NCI-H2107 treated with DMSO at 0.1 percent for 48 hours (cell line): Measurements from ENCODE around the gene DNASE1L2.
A peak's percentile ranks its signal among the peaks of the same experiment; 100 is the strongest.

ENCODE experiments used
- DNase-seq: peaks from one replicate; lab custom pipeline; 2025; ENCODE audit not compliant: unreplicated experiment; lab: John Stamatoyannopoulos, UW

Gene DNASE1L2

DNA sequence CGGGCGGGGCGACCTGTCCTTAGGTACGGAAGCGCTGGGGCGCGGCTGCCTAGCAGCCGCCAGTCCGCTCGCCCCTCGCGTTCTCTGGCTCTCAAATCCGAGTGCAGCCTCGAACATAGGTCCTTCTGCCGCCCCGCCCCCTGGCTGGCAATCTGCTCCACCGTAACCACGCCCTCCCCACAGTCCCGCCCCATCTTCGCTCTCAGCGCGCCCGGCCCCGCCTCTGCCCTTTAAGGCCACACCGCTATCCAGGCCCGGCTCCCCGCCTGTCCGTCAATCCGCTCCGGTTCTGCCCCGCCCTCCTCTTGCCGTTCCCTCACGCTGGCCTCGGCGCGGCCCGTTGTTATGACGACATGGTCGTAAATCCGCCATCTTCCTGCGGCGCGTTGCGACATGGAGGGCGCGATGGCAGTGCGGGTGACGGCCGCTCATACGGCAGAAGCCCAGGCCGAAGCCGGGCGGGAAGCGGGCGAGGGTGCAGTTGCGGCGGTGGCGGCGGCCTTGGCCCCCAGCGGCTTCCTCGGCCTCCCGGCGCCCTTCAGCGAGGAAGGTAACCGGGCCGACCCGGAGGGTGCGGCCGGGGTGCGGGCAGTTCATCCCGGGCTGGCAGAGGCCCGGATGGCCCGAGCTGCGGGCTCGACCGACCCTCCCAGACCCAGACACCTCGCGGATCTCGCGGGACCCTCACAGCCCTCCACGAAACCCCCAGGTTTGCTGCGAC lies 12.9 kb upstream of the DNASE1L2 start, which contains the start of gene E4F1:
TSS of gene E4F1 (plus strand) at position 371 of the 721 bp plus-strand sequence. CDS start at position 394, 23 bp downstream.
- peak; percentile 96 for DNase-seq

DNA sequence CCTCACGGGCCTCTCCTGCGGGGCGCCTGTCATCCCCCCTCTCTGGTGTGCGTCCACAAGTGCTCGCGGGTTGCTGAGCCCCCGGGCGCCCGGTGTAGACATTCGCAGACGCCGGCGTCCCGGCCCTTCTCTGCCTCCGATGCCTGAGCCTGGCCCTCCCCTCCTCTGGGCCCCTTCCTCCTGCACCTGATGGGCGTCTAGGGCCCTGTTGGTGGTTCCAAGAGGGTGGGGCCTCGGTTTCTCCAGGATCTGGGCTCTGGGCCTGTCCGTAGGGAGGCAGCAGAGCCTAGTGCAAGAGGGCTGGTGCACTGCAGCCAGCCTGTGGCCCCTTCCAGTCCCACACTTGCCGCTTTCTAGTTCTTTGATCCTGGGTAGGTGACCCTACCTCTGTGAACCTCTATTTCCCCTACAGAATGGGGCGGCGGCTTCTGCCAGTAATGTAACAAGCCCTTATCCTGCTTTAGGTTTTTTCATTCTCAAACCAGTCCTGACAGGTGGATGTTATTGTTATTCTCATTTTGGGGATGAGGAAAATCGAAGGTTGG lies 12.2 kb upstream of the DNASE1L2 start:
- DNase-seq = no peak

DNA sequence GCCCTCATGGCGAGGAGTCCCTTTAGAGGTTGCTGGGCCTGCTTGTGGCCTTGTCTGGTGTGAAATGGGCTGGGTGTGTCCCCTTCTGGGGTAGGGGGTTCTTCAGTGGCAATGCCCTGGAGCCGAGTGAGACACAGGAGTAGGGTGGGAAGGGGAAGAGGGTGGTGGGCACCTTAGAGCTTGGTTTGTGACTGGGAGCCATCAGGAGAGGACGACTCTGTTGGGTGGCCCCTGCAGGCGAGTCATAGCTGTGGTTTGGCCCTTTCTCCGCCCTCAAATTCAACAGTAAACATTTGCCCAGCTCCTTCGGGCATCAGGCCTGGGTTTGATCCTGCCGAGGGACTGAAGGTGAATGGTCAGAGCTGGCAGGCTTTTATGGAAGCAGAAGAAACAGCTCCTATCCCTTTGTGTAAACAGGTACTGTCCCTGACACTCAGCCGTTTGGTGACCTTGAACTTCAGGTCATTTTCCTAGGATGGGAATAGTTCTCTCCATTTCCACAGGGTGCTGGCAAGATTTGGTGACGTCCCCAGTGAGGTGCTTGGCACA lies 9.9 kb upstream of the DNASE1L2 start:
- DNase-seq = no peak

DNA sequence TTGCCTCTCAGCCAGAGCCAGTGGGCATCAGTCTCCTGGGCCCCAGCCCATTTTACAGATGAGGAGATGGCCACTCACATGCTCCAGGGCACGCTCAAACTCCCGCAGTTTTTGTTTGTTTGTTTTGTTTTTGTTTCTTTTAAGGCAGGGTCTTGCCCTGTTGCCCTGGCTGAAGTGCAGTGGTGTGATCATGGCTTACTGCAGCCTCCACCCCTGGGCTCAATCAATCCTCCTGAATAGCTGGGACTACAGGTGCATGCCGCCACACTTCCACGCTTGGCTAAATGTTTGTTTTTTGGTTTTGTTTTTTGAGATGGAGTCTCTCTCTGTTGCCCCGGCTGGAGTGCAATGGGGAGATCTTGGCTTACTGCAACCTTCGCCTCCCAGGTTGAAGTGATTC lies 9.3 kb upstream of the DNASE1L2 start:
- no peak for DNase-seq

DNA sequence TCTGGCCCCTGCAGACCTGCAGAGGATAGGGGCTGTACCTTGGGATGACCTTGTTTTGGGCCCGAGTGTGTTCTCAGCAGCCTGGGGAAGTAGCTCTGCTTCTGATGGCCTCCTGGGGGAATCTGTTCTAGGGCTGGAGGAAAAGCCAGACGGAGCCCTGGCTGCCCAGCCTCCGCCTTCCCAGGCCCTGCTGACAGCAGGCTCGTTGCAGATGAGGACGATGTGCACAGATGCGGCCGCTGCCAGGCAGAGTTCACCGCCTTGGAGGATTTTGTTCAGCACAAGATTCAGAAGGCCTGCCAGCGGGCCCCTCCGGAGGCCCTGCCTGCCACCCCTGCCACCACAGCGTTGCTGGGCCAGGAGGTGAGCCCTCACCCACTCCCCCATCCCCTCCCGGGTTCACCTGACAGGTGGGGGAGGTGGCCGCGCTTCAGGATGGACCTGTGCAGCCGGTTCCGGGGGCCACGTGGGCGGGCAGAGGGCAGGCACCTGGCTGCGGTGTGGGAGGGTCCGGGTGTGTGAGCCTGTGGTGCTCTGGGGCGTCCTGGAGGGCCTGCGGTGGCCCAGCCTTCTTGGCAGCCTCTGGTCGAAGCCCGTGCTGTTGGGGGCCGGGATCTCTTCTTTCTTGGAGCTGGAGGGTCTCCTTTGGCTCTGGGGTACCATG lies 8.0 kb upstream of the DNASE1L2 start:
- DNase-seq = no peak

DNA sequence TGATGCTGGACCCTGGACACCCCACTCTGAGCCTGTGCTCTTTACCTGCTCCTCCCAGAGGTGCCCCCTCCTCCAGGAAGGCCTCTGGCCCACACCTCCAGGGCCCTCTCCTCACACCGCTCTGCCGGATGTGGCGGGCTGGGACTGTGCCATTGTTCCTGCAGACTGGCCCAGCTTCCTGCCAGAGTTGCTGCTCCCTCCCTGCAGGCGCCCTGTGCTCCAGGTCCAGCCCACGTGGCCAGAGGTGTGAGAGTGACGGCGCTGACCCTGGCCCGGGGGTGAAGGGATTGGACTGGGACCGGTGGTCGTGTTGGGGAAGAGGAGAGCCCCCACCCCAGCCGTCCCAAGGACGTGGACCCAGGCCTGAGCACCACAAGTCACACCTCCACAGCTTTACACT lies 7.2 kb upstream of the DNASE1L2 start:
- no peak for DNase-seq

DNA sequence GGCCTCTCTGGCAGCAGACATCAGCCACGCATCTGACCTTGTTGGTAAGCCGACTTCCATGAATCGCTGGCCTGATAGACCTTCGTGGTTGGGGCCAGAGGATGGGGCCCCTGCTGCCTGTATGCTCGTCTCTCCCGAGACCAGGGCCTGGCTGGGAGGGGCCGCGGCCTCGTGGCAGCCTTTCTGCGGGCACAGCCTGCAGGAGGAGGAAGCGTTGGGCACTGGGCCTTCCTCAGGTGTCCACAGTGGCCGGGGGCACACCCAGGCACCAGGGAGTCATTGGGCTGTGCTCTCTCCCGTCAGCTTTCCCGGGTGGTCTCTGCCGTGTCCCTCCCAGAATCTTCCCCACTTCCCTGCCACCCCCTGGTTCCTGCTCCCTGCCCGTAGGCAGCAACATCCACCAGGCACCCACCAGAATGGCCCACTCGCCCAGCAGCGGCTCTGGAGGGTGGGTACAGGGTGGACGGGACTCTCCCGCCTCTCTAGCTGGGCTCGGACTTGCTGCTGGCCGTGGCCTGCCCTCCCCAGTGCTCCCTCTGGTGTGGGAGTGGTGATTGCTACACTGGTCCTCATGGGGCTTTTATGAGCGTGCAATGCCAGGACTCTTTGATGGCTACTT lies 6.5 kb upstream of the DNASE1L2 start:
- no peak for DNase-seq

DNA sequence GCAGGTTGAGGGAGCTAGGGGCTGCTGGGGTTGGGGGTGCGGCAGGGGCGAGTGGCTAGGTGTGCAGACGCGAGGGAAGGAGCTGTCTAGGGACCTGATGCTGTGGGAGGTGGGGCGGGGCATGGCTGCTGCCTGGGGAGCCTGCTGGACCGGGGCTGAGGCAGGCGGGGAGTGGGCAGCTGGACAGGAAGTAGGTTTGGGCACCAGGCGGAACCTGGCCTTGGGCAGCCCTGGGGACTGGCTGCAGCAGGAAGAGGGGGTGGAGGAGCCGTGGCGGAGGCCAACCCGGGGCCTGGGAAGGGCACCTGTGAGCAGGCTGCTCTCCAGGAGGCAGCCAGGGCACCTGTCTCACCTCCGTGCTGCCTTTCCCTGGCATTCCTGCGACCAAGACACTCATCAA lies 5.9 kb upstream of the DNASE1L2 start:
- no peak for DNase-seq

DNA sequence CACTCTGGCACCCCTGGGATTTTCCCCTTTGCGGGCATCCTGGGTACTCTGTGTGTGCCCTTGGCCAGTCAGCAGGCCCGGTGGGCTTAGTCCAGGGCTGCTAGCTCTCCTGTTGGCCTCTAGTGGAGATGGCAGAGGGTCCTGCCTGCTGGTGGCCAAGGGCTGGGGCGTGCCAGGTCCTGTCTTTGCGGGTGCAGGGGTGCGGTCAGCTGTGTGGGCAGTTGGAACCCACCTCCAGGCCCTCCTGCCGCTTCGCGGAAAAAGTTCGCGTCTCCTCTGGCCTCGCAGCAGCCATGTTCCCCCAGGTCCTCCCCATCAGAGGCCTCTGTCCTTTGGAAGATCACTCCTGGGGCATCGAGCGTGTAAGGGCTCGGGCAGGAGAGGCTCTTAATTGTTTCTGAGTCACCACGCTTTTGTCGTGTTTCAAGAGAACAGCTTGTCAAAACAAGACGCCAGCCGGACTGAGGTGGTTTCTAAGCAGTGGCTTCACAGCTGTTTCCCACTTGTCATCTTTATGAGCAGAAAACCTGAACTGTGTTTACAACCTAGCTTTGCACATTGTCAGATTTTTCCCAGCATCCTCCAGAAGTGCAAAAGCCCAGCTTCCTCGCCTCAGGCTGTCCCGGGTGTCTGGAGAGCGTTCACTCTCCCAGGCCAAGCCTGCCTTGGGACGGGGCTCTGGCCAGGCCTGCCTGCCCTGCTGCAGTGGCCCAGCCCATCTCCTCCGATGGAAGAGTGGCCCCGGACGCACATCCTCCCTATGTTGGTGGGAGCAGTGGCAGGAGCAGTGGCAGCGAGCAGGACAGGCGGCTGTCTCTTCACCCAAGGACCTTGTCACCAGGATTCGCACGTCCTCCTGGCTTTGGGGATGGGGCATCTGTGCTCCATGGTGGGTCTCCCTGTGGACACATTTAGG lies 5.0 kb upstream of the DNASE1L2 start:
- DNase-seq = peak; percentile 68

DNA sequence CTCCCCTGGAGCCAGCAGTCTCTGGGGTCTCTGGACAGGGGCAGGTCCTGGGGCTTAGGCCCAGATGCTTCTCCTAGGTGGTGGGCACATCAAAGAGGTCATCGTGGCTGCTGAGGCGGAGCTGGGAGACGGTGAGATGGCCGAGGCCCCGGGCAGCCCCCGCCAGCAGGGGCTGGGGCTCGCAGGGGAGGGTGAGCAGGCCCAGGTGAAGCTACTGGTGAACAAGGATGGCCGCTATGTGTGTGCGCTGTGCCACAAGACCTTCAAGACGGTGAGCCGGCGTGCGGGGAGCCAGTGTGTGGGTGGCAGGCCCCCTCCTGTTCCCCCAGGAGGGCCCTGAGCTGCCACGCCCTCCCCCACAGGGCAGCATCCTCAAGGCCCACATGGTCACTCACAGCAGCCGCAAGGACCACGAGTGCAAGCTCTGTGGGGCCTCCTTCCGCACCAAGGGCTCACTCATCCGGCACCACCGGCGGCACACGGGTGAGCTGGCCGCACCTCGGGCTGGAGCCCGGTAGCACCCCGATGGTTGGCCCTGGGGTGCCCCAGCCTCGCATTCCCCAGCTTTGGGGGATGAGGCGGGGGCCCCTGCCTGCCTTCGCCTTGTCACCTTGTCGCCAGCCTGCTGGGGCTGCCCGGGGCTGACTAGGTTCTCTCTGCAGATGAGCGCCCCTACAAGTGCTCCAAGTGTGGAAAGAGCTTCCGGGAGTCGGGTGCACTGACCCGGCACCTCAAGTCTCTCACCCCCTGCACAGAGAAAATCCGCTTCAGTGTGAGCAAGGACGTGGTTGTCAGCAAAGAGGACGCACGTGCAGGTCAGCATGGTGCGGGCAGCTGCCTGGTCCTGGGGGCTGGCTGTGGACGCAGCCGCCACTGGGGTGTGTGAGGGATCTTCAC lies 3.9 kb upstream of the DNASE1L2 start:
- DNase-seq = no peak

DNA sequence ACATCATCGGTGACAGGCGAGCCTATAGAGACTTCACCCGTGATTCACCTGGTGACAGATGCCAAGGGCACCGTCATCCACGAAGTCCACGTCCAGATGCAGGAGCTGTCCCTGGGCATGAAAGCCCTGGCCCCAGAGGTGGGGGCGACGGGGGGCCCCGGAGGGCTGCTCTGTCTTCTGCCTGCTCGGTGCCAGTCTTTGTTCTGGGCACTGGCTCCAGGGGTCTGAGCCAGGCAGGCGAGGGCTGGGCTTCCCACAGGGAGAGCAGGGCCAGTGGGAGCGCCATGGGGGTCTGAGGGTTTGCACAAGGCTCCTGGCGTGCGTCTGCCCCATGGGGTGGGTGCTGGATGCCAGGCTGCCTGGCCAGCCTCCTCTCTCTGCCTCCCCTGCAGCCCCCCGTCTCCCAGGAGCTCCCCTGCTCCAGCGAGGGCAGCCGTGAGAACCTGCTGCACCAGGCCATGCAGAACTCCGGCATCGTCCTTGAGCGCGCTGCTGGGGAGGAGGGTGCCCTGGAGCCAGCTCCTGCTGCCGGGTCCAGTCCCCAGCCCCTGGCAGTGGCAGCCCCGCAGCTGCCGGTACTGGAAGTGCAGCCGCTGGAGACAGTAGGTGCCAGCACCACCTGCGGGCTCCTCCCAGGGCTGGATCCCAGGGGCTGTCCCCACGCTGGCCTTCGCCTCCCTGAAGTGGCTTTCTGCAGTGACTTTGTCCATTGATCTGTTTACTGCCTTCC lies 3.0 kb upstream of the DNASE1L2 start:
- DNase-seq = peak; percentile 21

DNA sequence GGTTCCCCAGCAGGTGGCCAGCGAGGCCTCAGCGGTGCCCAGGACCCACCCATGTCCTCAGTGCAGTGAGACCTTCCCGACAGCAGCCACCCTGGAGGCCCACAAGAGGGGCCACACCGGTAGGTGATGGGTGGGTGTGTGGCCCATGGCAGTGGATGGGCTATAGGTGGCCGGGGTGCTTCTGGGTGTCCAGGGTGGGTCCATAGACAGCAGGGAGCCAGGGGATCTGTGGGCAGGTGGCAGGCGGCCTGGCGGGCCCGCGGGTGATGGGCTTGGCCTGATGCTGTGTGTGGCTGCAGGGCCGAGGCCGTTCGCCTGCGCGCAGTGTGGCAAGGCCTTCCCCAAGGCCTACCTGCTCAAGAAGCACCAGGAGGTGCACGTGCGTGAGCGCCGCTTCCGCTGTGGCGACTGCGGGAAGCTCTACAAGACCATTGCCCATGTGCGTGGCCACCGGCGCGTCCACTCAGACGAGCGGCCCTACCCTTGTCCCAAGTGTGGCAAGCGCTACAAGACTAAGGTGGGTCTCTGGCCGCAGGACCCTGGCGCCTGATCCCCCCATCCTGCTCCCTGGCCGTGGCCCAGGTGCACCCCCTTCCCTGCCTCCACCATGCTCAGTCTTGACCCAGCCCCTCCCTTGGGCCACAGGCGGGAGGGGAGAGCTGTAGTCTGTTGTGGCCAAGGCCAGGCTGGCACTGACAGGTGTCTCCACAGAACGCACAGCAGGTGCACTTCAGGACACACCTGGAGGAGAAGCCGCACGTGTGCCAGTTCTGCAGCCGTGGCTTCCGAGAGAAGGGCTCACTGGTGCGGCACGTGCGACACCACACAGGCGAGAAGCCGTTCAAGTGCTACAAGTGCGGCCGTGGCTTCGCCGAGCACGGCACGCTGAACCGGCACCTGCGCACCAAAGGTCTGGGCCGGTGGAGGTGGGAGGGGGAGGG lies 2.1 kb upstream of the DNASE1L2 start:
- peak; percentile 78 for DNase-seq

DNA sequence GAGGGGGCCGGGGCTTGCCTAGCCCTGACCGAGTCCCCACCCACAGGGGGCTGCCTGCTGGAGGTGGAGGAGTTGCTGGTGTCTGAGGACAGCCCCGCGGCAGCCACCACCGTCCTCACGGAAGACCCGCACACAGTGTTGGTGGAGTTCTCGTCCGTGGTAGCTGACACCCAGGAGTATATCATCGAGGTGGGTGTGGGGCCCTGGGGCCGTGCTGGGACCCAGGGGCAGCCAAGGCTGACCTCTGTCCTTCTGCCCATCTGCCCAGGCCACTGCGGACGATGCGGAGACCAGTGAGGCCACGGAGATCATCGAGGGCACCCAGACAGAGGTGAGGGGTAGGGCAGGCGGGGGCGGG lies 1.5 kb upstream of the DNASE1L2 start:
- no peak for DNase-seq

DNA sequence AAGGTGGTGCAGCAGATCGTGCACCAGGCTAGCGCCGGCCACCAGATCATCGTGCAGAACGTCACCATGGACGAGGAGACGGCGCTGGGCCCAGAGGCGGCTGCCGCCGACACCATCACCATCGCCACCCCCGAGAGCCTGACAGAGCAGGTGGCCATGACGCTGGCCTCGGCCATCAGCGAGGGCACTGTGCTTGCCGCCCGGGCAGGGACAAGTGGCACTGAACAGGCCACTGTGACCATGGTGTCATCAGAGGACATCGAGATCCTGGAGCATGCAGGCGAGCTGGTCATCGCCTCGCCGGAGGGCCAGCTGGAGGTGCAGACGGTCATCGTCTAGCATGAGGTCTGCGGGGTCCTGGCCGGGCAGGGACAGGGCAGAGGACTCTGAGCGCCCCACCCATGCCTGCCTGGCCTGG lies 1.0 kb upstream of the DNASE1L2 start:
- DNase-seq = no peak

DNA sequence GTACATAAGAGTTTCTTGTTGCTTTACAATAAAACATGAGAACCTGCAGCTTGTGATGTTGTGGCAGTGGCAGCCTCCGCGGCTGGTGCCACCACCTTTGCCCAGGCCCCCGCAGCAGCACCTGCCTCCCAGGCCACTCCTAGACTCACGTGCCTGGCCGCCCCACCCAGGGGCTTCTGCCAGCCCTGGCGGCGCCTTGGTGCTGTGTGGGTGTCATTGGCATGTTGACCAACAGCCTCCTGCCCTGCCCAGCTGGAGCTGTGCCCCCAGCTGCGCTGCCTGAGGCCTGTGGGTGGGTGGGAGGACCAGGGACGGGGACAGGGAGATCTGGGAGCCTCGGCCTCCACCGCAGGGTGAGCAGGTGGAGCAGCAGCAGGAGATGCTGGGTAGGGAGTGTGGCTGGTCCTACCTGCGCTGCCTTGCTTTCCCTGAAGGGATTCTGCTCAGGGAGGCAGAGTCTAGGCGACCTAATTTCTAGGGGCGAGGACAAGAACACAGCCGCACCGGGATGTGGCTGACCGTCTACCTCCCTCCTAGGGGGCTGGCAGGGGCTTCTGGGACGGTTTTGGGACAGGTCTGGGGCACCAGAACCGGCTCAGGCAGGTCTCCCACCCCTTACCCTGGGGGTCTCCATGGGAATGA lies 428 bp upstream of the DNASE1L2 start:
- DNase-seq = no peak

DNA sequence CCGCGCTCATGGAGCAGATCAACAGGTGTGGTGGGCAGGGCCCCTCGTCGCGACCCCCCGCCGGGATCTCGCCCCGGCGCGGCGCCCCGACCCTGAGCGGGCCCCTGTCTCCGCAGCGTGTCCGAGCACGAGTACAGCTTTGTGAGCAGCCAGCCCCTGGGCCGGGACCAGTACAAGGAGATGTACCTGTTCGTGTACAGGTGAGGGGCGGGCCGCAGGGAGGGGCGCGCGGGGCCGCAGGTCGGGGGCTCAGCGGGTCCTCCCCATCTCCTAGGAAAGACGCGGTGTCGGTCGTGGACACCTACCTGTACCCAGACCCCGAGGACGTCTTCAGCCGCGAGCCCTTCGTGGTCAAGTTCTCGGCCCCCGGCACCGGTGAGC lies 848 bp downstream of the DNASE1L2 start:
- no peak for DNase-seq

DNA sequence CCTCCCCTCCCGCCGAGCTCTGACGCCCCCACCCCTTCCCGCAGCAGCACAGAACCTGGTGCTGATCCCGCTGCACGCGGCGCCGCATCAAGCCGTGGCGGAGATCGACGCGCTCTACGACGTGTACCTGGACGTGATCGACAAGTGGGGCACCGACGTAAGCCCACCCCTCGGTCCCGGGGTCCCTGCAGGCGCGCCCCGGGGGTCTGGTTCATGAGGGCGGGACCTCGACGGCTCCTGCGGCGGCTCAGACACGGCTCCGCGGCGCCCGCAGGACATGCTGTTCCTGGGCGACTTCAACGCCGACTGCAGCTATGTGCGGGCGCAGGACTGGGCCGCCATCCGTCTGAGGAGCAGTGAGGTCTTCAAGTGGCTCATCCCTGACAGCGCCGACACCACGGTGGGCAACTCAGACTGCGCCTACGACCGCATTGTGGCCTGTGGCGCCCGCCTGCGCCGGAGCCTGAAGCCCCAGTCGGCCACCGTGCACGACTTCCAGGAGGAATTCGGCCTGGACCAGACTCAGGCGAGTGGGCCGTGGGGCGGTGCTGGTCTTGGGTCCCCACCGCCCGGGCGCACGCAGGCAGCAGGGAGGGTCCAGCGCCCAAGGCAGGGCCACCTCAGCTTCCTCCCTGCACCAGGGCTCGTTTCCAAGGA lies 1.4 kb downstream of the DNASE1L2 start:
- no peak for DNase-seq
